HG02970 (cell line): ENCODE results near the gene KLK14.

Source experiments
- ATAC-seq: cut with Tn5 transposase; IDR thresholded peaks from one replicate; pipeline ENCODE4 v1.9.1; 2021; ENCODE audit warnings: mild to moderate bottlenecking, moderate library complexity, moderate number of reproducible peaks; ENCODE audit not compliant: unreplicated experiment, low FRiP score

Gene KLK14

GRCh38 chr19:51082611-51083010 is at the start of gene KLK14:
Gene KLK14, minus strand, starts transcription at chr19:51082887. Its CDS starts 273 bp downstream, at chr19:51082614.
- ATAC-seq, result no peak

DNA sequence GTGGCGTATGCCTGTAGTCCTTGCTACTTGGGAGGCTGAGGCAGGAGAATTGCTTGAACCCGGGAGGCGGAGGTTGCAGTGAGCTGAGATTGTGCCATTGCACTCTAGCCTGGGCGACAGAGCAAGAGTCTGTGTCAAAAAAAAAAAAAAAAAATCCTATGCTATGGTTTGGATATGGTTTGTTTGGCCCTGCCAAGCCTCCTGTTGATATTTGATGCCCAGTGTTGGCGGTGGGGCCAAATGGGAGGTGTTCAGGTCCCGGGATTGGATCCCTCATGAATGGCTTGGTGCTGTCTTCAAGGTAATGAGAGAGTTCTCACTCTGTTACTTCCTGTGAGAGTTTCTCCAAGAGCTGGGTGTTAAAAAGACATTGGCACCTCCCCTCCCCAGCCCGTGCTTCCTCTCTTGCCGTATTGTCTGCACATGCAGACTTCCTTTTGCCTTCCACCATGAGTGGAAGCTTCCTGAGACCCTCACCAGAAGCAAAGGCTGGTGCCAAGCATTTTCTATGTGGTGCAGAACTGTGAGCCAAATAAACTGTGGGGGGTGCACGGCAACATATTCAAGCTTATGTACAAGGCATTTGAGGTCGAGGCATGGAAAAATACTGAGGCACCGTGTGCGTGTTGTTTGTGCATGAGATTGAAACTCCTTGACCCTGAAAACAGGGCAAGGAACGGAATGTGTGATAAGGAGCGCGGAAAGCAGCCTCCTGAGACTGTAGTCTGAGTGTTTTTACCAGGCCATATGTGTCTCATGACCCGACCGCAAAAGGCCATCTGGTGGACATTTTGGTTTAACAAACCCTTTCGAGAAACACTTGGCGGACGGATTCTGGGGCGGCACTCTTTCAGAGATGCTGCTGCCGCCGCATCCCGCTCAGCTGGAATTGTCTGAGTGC is 49.3 kb upstream of the KLK14 start:
- ATAC-seq, result no peak

DNA sequence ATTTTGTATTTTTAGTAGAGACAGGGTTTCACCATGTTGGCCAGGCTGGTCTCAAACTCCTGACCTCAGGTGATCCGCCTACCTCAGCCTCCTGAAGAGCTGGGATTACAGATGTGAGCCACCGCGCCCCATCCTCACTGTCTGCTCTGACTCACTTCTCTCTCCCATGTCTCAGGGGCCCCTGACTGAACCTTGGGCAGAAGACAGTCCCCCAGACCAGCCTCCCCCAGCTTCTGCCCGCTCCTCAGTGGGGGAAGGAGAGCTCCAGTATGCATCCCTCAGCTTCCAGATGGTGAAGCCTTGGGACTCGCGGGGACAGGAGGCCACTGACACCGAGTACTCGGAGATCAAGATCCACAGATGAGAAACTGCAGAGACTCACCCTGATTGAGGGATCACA is 47.0 kb upstream of the KLK14 start:
- no peak for ATAC-seq

DNA sequence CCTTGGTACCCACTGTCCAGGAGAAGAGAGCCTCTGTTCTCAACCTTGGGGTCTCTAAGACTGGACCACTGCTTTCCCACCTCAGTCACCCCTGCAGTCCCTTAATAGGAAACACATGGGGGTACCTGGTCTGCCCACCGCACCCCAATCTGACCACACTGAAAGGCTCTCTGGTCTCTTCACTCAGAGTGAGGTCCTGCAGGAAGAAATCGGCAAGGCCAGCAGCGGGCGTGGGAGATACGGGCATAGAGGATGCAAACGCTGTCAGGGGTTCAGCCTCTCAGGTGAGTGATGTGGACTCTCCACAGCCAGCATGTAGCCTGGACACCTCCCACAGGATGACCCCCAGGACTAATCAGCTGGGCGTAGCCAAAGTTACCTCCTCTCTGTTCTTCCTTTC is 45.5 kb upstream of the KLK14 start:
- ATAC-seq, result no peak

DNA sequence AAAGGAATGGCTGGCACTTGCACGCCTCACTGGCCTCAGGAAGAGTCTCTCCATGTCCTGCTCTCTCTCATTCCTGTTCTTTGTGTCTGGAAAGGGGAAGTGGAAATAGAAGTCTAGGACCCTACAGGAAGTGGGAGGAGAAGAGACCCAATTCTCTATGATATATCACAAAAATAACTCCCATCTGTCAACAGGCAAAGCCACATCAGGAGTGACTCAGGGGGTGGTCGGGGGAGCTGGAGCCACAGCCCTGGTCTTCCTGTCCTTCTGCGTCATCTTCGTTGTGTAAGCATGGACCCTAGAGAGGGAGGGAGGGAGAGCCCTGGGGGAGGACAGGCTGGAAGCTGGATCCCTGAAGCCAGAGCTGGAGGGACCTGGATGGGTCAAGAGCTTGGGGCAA is 45.1 kb upstream of the KLK14 start:
- ATAC-seq, result no peak

DNA sequence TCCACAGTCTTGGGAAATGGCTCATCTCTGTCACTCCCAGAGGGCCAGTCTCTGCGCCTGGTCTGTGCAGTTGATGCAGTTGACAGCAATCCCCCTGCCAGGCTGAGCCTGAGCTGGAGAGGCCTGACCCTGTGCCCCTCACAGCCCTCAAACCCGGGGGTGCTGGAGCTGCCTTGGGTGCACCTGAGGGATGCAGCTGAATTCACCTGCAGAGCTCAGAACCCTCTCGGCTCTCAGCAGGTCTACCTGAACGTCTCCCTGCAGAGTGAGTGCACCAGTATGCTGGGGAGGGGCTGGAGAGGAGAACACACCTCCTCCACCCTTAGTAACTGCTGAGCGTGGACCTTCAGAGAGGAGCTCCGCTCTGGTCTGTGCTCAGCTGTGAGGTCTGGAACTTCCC is 44.3 kb upstream of the KLK14 start:
- no peak for ATAC-seq

GRCh38 chr19:51125421-51126075 is 42.9 kb upstream of the KLK14 start:
- no peak for ATAC-seq

- ATAC-seq, result no peak
Measured at GRCh38 chr19:51124729-51125128, 42.0 kb upstream of the KLK14 start, which contains the start of gene SIGLEC9. Gene SIGLEC9, plus strand, starts transcription at chr19:51124906. Its CDS starts 69 bp downstream, at chr19:51124975.

GRCh38 chr19:51124216-51124615 is 41.5 kb upstream of the KLK14 start:
- no peak for ATAC-seq

GRCh38 chr19:51123802-51124201 is 41.1 kb upstream of the KLK14 start:
- ATAC-seq, result no peak

DNA sequence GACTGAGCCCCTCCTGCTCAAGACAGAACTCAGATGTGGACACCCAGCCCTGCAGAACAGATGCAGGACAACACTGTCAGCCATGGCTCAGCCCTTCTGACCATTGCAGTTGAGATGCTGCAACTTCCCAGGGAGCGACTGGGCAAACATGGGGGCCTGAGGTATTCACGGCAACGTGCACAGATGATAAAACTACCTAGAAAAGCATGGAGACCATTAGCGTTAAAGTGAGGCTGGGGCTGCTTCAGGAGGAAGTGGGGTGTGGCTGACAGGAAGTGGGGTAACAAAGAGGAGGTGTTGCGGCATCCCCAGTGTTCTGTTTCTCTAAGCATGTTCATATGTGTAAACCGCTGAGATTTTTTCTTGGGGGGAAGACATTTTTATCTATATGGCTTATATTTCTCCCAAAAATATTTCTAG is 40.7 kb upstream of the KLK14 start:
- no peak for ATAC-seq

DNA sequence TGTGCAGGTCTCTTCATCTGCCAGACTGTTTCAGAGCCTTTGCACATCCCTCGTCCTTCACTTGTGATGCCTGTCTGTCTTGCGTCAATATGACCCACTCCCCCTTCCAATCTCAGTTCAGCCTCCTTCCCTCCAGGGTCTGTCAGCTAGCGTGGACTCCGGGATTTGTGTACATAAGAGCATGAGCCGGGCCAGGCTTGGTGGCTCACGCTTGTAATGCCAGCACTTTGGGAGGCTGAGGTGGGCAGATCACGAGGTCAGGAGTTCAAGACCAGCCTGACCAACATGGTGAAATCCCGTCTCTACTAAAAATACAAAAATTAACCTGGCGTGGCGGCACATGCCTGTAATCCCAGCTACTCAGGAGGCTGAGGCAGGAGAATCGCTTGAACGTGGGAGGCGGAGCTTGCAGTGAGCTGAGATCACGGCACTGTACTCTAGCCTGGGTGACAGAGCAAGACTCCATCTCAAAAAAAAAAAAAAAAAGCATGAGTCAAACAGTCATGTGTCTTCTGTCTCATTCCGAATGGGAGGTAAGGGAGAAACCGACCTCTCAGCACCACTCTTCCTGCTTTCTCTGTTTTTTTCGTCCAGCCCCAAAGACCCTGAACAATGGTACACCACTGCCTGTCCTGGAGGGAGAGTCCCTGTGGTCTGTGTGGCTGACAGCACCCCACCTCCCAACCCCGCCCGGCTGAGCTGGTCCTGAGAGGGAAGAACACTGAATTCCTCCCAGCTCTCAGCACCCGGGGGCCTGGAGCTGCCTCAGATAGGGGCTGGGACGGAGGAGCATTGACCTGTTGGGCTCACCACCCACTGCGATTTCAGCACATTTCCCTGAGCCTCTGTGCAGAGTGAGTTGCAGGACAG is 39.7 kb upstream of the KLK14 start:
- ATAC-seq, result no peak

GRCh38 chr19:51121257-51121656 is 38.6 kb upstream of the KLK14 start:
- ATAC-seq, result no peak

- ATAC-seq, result no peak
Measured at GRCh38 chr19:51120160-51120559, 37.5 kb upstream of the KLK14 start.

DNA sequence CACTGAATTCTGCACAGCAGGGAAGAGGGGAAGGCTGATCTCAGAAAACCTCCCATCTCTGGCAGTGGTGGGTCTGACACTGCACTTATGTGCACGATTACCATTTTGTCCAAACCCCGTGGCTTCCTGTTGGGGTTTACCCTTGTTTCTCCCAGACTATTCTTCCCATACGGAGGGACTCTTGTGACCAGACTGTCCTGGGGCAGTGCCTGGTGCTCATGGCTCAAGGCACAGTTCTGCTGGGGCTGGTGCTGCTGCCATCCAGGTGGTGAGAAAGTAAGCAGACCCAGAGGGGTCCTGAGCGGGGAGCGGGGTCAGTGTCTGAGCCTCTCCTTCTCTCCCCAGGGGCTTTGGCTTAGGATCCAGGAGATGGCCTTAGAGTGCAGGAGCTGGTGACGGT is 36.9 kb upstream of the KLK14 start:
- ATAC-seq, result no peak

GRCh38 chr19:51119101-51119500 is 36.4 kb upstream of the KLK14 start:
- ATAC-seq, result no peak

- ATAC-seq, result no peak
Measured at GRCh38 chr19:51116736-51117286, 34.1 kb upstream of the KLK14 start.

- no peak for ATAC-seq
Measured at GRCh38 chr19:51114087-51114729, 31.5 kb upstream of the KLK14 start.

DNA sequence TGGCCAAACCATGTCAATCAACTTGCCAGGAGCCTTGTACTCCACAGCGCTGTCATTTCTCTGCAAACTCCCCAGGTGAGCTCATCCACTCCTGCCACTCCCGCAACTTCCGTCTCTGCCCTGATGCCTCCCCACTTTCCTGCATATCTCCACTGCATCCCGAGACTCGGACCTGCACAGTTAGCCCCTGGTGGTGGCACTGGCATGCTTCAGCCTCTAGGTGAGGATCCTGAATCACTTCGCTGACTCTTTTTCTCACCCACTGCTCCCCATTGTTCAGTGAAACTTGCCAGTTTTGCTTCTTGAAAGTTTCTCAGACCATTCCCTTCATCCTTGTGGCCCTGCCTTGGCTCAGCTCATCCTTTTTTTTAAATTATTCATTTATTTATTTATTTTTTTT is 28.9 kb upstream of the KLK14 start:
- ATAC-seq, result no peak

GRCh38 chr19:51110666-51110971 is 27.9 kb upstream of the KLK14 start:
- no peak for ATAC-seq
